Nephron (organoid): Measurements from ENCODE around the gene TAF13.
A peak's percentile ranks its signal among the peaks of the same experiment; 100 is the strongest.

ENCODE experiments used
- H3K27ac Mint-ChIP-seq, 3 experiments: 2 replicates each; pipeline ENCODE4 v1.8.0; 2020; ENCODE audit warnings: mixed read lengths in 3 of 3, mild to moderate bottlenecking in 2 of 3, moderate library complexity in 1 of 3
- H3K27me3 Mint-ChIP-seq: 2 replicates; pipeline ENCODE4 v1.8.0; 2021; ENCODE audit warnings: low read depth, mild to moderate bottlenecking, moderate library complexity, mixed read lengths
- H3K36me3 Mint-ChIP-seq: 2 replicates; pipeline ENCODE4 v1.8.0; 2020; ENCODE audit warnings: low read depth, mixed read lengths
- H3K4me1 Mint-ChIP-seq: 2 replicates; pipeline ENCODE4 v1.8.0; 2020; ENCODE audit warnings: mixed read lengths
- H3K4me3 Mint-ChIP-seq, 3 experiments: 2 replicates each; pipeline ENCODE4 v1.8.0; 2020; ENCODE audit warnings: mild to moderate bottlenecking in 3 of 3, mixed read lengths in 3 of 3, moderate library complexity in 2 of 3
- H3K9me3 Mint-ChIP-seq: 2 replicates; pipeline ENCODE4 v1.8.0; 2020; ENCODE audit warnings: mixed read lengths
- TF ChIP-seq, protein P1 (sequence below), 3 experiments: fragments of 200-600 bp; sonication (generic); IDR thresholded peaks; one replicate each; pipeline ENCODE4 v1.5.0; 2021; ENCODE audit warnings: antibody characterized with exemption in 3 of 3; ENCODE audit not compliant: unreplicated experiment in 3 of 3

The TAF13 gene

DNA sequence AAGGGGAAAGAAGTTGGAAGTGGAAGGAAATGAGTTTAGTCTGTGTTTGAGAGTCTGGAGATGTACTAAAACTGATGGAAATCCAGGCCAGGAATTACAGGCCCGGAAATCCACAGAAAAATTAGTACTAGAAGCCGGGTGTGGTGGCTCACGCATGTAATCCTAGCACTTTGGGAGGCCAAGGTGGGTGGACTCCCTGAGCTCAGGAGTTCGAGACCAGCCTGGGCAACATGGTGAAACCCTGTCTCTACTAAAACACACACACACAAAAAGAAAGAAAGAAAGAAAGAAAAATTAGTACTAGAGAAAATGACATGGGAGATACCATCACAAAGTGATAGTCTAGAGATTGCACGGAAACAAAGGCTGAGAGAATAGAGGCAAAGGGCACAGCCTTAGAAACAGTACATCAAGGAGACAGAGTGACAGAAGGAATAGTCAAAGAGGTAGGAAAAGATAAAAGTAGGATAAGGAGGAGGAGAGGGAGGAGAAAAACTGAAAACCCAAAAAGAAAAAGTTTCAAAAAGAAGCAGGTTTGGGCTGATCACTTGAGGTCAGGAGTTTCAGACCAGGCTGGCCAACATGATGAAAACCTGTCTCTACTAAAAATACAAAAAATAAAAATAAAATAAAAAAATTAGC lies 4.8 kb upstream of the TAF13 start:
- H3K4me1 Mint-ChIP-seq, result peaks cover 6% of the 10 kb centered on the region
- H3K4me3 Mint-ChIP-seq, result no peak overlapping the region
- H3K27me3 Mint-ChIP-seq, result no peaks in the 10 kb centered on the region
- no peak overlapping the region for H3K27ac Mint-ChIP-seq
- H3K36me3 Mint-ChIP-seq, result peaks cover 5% of the 10 kb centered on the region
- TF ChIP-seq, protein P1, sequence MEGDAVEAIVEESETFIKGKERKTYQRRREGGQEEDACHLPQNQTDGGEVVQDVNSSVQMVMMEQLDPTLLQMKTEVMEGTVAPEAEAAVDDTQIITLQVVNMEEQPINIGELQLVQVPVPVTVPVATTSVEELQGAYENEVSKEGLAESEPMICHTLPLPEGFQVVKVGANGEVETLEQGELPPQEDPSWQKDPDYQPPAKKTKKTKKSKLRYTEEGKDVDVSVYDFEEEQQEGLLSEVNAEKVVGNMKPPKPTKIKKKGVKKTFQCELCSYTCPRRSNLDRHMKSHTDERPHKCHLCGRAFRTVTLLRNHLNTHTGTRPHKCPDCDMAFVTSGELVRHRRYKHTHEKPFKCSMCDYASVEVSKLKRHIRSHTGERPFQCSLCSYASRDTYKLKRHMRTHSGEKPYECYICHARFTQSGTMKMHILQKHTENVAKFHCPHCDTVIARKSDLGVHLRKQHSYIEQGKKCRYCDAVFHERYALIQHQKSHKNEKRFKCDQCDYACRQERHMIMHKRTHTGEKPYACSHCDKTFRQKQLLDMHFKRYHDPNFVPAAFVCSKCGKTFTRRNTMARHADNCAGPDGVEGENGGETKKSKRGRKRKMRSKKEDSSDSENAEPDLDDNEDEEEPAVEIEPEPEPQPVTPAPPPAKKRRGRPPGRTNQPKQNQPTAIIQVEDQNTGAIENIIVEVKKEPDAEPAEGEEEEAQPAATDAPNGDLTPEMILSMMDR (IDR thresholded peaks at IDR 0.05; ENCODE audit: unreplicated experiment in 3 of 3), result no peak
- no peaks in the 10 kb centered on the region for H3K9me3 Mint-ChIP-seq

DNA sequence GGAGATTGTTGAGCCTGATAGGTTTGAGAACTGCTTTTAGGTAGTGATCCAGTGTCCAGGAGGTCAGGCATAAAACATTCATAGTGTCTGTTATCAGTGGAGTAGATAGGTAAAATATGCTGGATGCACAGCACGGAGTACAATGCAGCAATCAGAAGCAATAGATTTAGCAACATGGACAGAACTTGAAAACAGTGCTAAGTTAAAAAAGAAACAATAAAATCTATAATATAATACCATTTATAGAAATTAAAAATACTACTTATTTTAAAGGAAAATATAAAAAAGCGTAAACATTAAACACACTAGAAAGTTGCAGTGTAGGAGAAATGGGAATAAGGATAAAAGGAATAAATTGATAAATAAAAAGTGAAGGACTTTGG lies 3.4 kb upstream of the TAF13 start:
- no peak overlapping the region for H3K27ac Mint-ChIP-seq
- no peak overlapping the region for H3K4me3 Mint-ChIP-seq
- H3K4me1 Mint-ChIP-seq, result peaks cover 14% of the 10 kb centered on the region
- TF ChIP-seq, protein P1 (IDR thresholded peaks at IDR 0.05; ENCODE audit: unreplicated experiment in 3 of 3), result no peak
- H3K36me3 Mint-ChIP-seq, result peaks cover 15% of the 10 kb centered on the region
- H3K27me3 Mint-ChIP-seq, result no peaks in the 10 kb centered on the region
- no peaks in the 10 kb centered on the region for H3K9me3 Mint-ChIP-seq

DNA sequence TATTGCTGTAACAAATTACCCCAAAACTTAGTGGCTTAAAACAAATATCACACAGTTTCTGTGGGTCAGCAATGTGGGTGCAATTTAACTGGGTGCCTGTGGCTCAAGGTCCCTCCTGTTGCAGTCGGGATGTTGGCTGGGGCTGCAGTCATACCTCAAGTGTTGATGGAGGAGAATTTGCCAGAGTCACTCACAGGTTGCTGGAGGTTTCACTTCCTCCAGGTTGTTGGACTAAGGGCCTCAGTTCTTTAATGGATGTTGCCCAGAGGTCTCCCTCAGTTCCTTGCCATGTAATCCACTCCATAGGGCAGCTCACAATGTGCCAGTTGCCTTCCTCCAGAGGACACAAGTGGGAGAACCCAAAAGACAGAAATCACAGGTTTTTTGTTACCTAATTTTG lies 2.5 kb upstream of the TAF13 start:
- H3K9me3 Mint-ChIP-seq, result no peaks in the 10 kb centered on the region
- peak overlapping the region in 1 of 3 experiments; percentile 68 for H3K4me3 Mint-ChIP-seq
- H3K36me3 Mint-ChIP-seq, result peaks cover 20% of the 10 kb centered on the region
- H3K27me3 Mint-ChIP-seq, result no peaks in the 10 kb centered on the region
- peaks cover 14% of the 10 kb centered on the region for H3K4me1 Mint-ChIP-seq
- H3K27ac Mint-ChIP-seq, result peak overlapping the region in 2 of 3 experiments; percentile 89 to 93
- TF ChIP-seq, protein P1 (IDR thresholded peaks at IDR 0.05; ENCODE audit: unreplicated experiment in 3 of 3), result no peak

DNA sequence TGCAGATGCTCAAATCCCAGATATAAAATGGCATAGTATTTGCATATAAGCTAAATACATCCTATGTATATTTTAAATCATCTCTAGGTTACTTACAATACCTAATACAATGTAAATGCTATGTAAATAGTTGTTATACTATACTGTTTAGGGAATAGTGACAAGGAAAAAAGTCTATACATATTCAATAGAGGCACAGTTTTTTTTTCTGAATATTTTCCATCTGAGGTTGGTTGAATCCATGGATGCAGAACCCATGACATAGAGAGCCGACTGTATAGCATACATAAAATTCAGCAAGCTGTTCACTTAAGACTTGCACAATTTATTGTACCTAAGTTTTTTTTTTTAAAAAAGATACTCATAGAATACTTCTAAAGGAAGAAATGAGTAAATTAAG lies 6.5 kb downstream of the TAF13 start:
- no peak overlapping the region for H3K27ac Mint-ChIP-seq

DNA sequence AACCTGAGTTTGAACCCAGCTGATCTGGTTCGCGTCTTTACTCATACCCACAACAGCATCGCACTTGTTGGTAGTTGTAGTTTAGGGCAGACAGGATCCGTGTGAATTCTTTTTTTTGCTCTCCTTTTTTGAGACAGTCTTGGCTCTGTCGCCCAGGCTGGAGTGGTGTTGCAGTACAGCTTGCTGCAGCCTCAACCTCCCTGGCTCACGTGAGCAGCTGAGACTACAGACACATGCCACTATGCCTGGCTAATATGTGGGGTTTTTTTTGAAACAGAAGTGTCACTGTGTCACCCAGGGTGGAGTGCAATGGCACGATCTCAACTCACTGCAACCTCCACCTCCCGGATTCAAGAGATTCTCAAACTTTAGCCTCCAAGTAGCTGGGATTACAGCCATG lies 7.9 kb downstream of the TAF13 start:
- H3K4me3 Mint-ChIP-seq, result no peak overlapping the region
- TF ChIP-seq, protein P1 (IDR thresholded peaks at IDR 0.05; ENCODE audit: unreplicated experiment in 3 of 3), result no peak

More for the DNA sequence above, 6.5 kb downstream of the TAF13 start:
- Mint-ChIP-seq H3K4me3 (no peak overlapping the region), H3K36me3 (peaks cover 44% of the 10 kb centered on the region), H3K9me3 (no peaks in the 10 kb centered on the region), H3K4me1 (no peaks in the 10 kb centered on the region), H3K27me3 (no peaks in the 10 kb centered on the region)
- TF ChIP-seq, protein P1 (IDR thresholded peaks at IDR 0.05; ENCODE audit: unreplicated experiment in 3 of 3), result no peak

DNA sequence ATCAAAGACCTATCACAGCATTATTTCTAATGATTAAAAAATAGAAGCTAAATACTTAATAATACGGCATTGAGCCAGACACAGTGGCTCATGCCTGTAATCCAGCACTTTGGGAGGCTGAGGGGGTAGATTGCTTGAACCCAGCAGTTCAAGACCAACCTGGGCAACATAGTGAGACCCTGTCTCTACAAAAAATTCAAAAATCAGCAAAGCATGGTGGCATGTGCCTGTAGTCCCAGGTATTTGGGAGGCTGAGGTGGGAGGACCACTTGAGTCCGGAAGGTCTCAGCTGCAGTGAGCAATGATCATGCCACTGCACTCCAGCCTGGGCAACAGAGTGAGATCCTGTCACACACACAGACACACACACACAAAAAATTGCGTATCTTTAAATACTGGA lies 10.7 kb downstream of the TAF13 start:
- Mint-ChIP-seq H3K27me3 (no peaks in the 10 kb centered on the region), H3K4me3 (no peak overlapping the region), H3K27ac (no peak overlapping the region), H3K9me3 (no peaks in the 10 kb centered on the region), H3K4me1 (no peaks in the 10 kb centered on the region), H3K36me3 (peaks cover 25% of the 10 kb centered on the region)
- TF ChIP-seq, protein P1 (IDR thresholded peaks at IDR 0.05; ENCODE audit: unreplicated experiment in 3 of 3), result no peak

More for the DNA sequence above, 7.9 kb downstream of the TAF13 start:
- Mint-ChIP-seq H3K9me3 (no peaks in the 10 kb centered on the region), H3K36me3 (peaks cover 36% of the 10 kb centered on the region), H3K4me1 (no peaks in the 10 kb centered on the region), H3K27me3 (no peaks in the 10 kb centered on the region), H3K27ac (no peak overlapping the region)
